Upper lobe of left lung (tissue), 6 donors: ENCODE data around the gene PTPRG. TPM values are rescaled to one million over a fixed set of nuclear protein-coding genes. Genes with fewer than 3 reads are reported as not detected.
"Not testable (repeated sequence)": the region's sequence is repeated elsewhere in the genome, so short reads cannot be mapped to it uniquely, and the experiment has no call there.

Source experiments
- ATAC-seq, 2 donors: fragments of 200-7000 bp; cut with Tn5 transposase; one replicate each; pipeline ENCODE4 v1.9.1; 2022; ENCODE audit warnings: mild to moderate bottlenecking in 2 of 2, moderate library complexity in 2 of 2; ENCODE audit not compliant: low FRiP score in 2 of 2
- DNase-seq, 2 donors: peaks; one replicate each; pipeline ENCODE4 v3.0.0-alpha.2; 2019 to 2020
- H3K27ac ChIP-seq, 4 donors: fragments of 200-600 bp; sonication (generic); one replicate each; pipeline ENCODE4 v1.5.1; 2016 to 2019
- H3K27me3 ChIP-seq, 4 donors: fragments of 200-600 bp; sonication (generic); one replicate each; pipeline ENCODE4 v1.5.1; 2017 to 2019
- H3K36me3 ChIP-seq, 4 donors: fragments of 200-600 bp; sonication (generic); one replicate each; pipeline ENCODE4 v1.5.1; 2016 to 2019
- H3K4me1 ChIP-seq, 4 donors: fragments of 200-600 bp; sonication (generic); one replicate each; pipeline ENCODE4 v1.5.1; 2018 to 2019
- H3K4me3 ChIP-seq, 4 donors: fragments of 200-600 bp; sonication (generic); one replicate each; pipeline ENCODE4 v1.5.1; 2017 to 2019; ENCODE audit warnings: mild to moderate bottlenecking in 2 of 4, moderate library complexity in 1 of 4
- H3K9me3 ChIP-seq, 4 donors: fragments of 200-600 bp; sonication (generic); one replicate each; pipeline ENCODE4 v1.5.1; 2018 to 2019
- CTCF ChIP-seq, 6 experiments: fragments of 450-650 bp in 4 of 6; fragments of 200-600 bp in 2 of 6; sonication (generic) in 2 of 6; IDR thresholded peaks; one replicate each; pipeline ENCODE4 v1.5.1; 2016 to 2019; ENCODE audit warnings: antibody characterized with exemption in 6 of 6
- EP300 ChIP-seq, 4 donors: sonication (generic); formaldehyde crosslinking; IDR thresholded peaks; one replicate each; pipeline ENCODE4 v1.5.1; 2017; ENCODE audit warnings: antibody characterized with exemption in 4 of 4, control low read depth in 2 of 4
- POLR2A ChIP-seq, 4 donors: fragments of 450-650 bp; IDR thresholded peaks; one replicate each; pipeline ENCODE4 v1.5.1; 2016 to 2017; ENCODE audit warnings: antibody characterized with exemption in 4 of 4, mild to moderate bottlenecking in 2 of 4
- POLR2AphosphoS5 ChIP-seq, 2 donors: sonication (generic); formaldehyde crosslinking; IDR thresholded peaks; one replicate each; pipeline ENCODE4 v1.5.1; 2017; ENCODE audit warnings: antibody characterized with exemption in 2 of 2
- WGBS, 2 donors: methylation state at CpG; one replicate each; pipeline ENCODE4 v1.1.5; 2017 to 2018; 5-methylcytosine and 5-hydroxymethylcytosine counted together
- total RNA-seq, 6 donors: library from RNA; depleted of rRNA in 4 of 6; stranded (reverse); fragments of >200 nt in 4 of 6; gene quantifications; one replicate each; pipeline versions ENCODE4 v1.1.0 to v1.2.1, GENCODE V29; 2016 to 2021
- donor health status: DM: no; HTN: no; CAD: no; lungs with moderate emphysema.
- donor health status: DM: no; HTN: yes; CAD: no; lungs with severe emphysema.

The PTPRG gene
- total RNA-seq, 6 donors from 2014 or later, result 58.7 to 101 (median 68.8) TPM

- H3K27ac ChIP-seq, result no peak overlapping the region
- H3K4me1 ChIP-seq, result no peaks in the 10 kb centered on the region
- TF ChIP-seq POLR2A (IDR thresholded peaks at IDR 0.05) (no peak), CTCF (IDR thresholded peaks at IDR 0.05) (no peak), POLR2AphosphoS5 (IDR thresholded peaks at IDR 0.05) (no peak), EP300 (IDR thresholded peaks at IDR 0.05) (no peak)
- WGBS, 2 donors, result 92 to 96% methylated on average over 3 of the region's 3 CpGs
- no peaks in the 10 kb centered on the region for H3K36me3 ChIP-seq
- no peak overlapping the region for H3K4me3 ChIP-seq
- H3K9me3 ChIP-seq, result no peaks in the 10 kb centered on the region
- no peak for DNase-seq
- no peak for ATAC-seq
- no peaks in the 10 kb centered on the region for H3K27me3 ChIP-seq
Measured at GRCh38 chr3:61758839-61759238, 197.5 kb downstream of the PTPRG start.

- not testable (repeated sequence) for H3K9me3 ChIP-seq, DNase-seq, H3K4me3 ChIP-seq, H3K36me3 ChIP-seq, ATAC-seq, H3K27me3 ChIP-seq, H3K4me1 ChIP-seq, H3K27ac ChIP-seq
- 93 to 100% methylated on average over 2 of the region's 2 CpGs for whole genome bisulfite sequencing, 2 donors
Measured at GRCh38 chr3:61760783-61761182, 199.4 kb downstream of the PTPRG start.

GRCh38 chr3:61761694-61762430, 200.5 kb downstream of the PTPRG start:
- H3K27me3 ChIP-seq, result no peaks in the 10 kb centered on the region
- WGBS, 2 donors, result 88 to 95% methylated on average over 7 to 8 of the region's 8 CpGs
- DNase-seq (no peak), ATAC-seq (no peak)
- H3K36me3 ChIP-seq, result no peaks in the 10 kb centered on the region
- H3K4me1 ChIP-seq, result no peaks in the 10 kb centered on the region
- no peaks in the 10 kb centered on the region for H3K9me3 ChIP-seq
- TF ChIP-seq EP300 (IDR thresholded peaks at IDR 0.05) (no peak), CTCF (IDR thresholded peaks at IDR 0.05) (no peak), POLR2A (IDR thresholded peaks at IDR 0.05) (no peak), POLR2AphosphoS5 (IDR thresholded peaks at IDR 0.05) (no peak)
- H3K4me3 ChIP-seq, result no peak overlapping the region
- no peak overlapping the region for H3K27ac ChIP-seq

- Histone ChIP-seq H3K27ac (no peak overlapping the region), H3K9me3 (no peaks in the 10 kb centered on the region), H3K4me1 (no peaks in the 10 kb centered on the region), H3K4me3 (no peak overlapping the region), H3K36me3 (no peaks in the 10 kb centered on the region), H3K27me3 (no peaks in the 10 kb centered on the region)
- DNase-seq (no peak), ATAC-seq (no peak)
- whole genome bisulfite sequencing, 2 donors, result 88 to 89% methylated on average over 5 of the region's 5 CpGs
- TF ChIP-seq POLR2AphosphoS5 (IDR thresholded peaks at IDR 0.05) (no peak), POLR2A (IDR thresholded peaks at IDR 0.05) (no peak), CTCF (IDR thresholded peaks at IDR 0.05) (no peak), EP300 (IDR thresholded peaks at IDR 0.05) (no peak)
Measured at GRCh38 chr3:61765157-61765876, 203.9 kb downstream of the PTPRG start.

- no peaks in the 10 kb centered on the region for H3K9me3 ChIP-seq
- ATAC-seq, result peak in 1 of 2 donors; percentile 45
- TF ChIP-seq POLR2A (IDR thresholded peaks at IDR 0.05) (no peak), CTCF (IDR thresholded peaks at IDR 0.05) (no peak), EP300 (IDR thresholded peaks at IDR 0.05) (no peak), POLR2AphosphoS5 (IDR thresholded peaks at IDR 0.05) (no peak)
- H3K4me3 ChIP-seq, result no peak overlapping the region
- no peak for DNase-seq
- no peaks in the 10 kb centered on the region for H3K4me1 ChIP-seq
- no peaks in the 10 kb centered on the region for H3K27me3 ChIP-seq
- H3K27ac ChIP-seq, result no peak overlapping the region
- H3K36me3 ChIP-seq, result no peaks in the 10 kb centered on the region
- WGBS, 2 donors, result 72 to 85% methylated on average over 4 of the region's 4 CpGs
Measured at GRCh38 chr3:61768284-61769037, 207.1 kb downstream of the PTPRG start.
